ENCODE results near the gene CDK8.

CDK8 gene

GRCh38 chr13:26423629-26424028 is 169.7 kb downstream of the CDK8 start:
- Histone ChIP-seq H3K4me1 (ENCODE audit: control insufficient read depth, insufficient read depth, low read length, poor library complexity, severe bottlenecking) (no peaks in the 10 kb centered on the region), H3K27me3 (replicated peaks; ENCODE audit: control insufficient read depth, insufficient read depth, low read length, poor library complexity, severe bottlenecking) (peaks cover 3% of the 10 kb centered on the region), H3K9me3 (ENCODE audit: control insufficient read depth, low read length) (no peaks in the 10 kb centered on the region), H3K36me3 (ENCODE audit: control insufficient read depth, insufficient read depth, low read length) (no peaks in the 10 kb centered on the region), H3K4me3 (ENCODE audit: insufficient read depth, low read depth, low read length, poor library complexity, severe bottlenecking) (no peak overlapping the region), H3K27ac (ENCODE audit: insufficient read depth, low read length, poor library complexity, severe bottlenecking) (no peak overlapping the region)
- DNase-seq, result no peak

- Histone ChIP-seq H3K4me1 (ENCODE audit: control insufficient read depth, insufficient read depth, low read length, poor library complexity, severe bottlenecking) (no peaks in the 10 kb centered on the region), H3K36me3 (ENCODE audit: control insufficient read depth, insufficient read depth, low read length) (no peaks in the 10 kb centered on the region), H3K27ac (ENCODE audit: insufficient read depth, low read length, poor library complexity, severe bottlenecking) (no peak overlapping the region), H3K9me3 (ENCODE audit: control insufficient read depth, low read length) (no peaks in the 10 kb centered on the region), H3K4me3 (ENCODE audit: insufficient read depth, low read depth, low read length, poor library complexity, severe bottlenecking) (no peak overlapping the region), H3K27me3 (replicated peaks; ENCODE audit: control insufficient read depth, insufficient read depth, low read length, poor library complexity, severe bottlenecking) (peaks cover 3% of the 10 kb centered on the region)
- DNase-seq, result no peak
Observed at GRCh38 chr13:26424181-26424580, 170.3 kb downstream of the CDK8 start.

GRCh38 chr13:26425443-26426358 is 171.8 kb downstream of the CDK8 start:
- Histone ChIP-seq H3K9me3 (ENCODE audit: control insufficient read depth, low read length) (no peaks in the 10 kb centered on the region), H3K36me3 (ENCODE audit: control insufficient read depth, insufficient read depth, low read length) (no peaks in the 10 kb centered on the region), H3K4me3 (ENCODE audit: insufficient read depth, low read depth, low read length, poor library complexity, severe bottlenecking) (no peak overlapping the region), H3K27me3 (replicated peaks; ENCODE audit: control insufficient read depth, insufficient read depth, low read length, poor library complexity, severe bottlenecking) (peaks cover 3% of the 10 kb centered on the region), H3K27ac (ENCODE audit: insufficient read depth, low read length, poor library complexity, severe bottlenecking) (no peak overlapping the region), H3K4me1 (ENCODE audit: control insufficient read depth, insufficient read depth, low read length, poor library complexity, severe bottlenecking) (no peaks in the 10 kb centered on the region)
- DNase-seq, result no peak

- Histone ChIP-seq H3K9me3 (ENCODE audit: control insufficient read depth, low read length) (peaks cover 7% of the 10 kb centered on the region), H3K36me3 (ENCODE audit: control insufficient read depth, insufficient read depth, low read length) (no peaks in the 10 kb centered on the region), H3K4me3 (ENCODE audit: insufficient read depth, low read depth, low read length, poor library complexity, severe bottlenecking) (no peak overlapping the region), H3K27me3 (replicated peaks; ENCODE audit: control insufficient read depth, insufficient read depth, low read length, poor library complexity, severe bottlenecking) (no peaks in the 10 kb centered on the region), H3K27ac (ENCODE audit: insufficient read depth, low read length, poor library complexity, severe bottlenecking) (no peak overlapping the region), H3K4me1 (ENCODE audit: control insufficient read depth, insufficient read depth, low read length, poor library complexity, severe bottlenecking) (no peaks in the 10 kb centered on the region)
- no peak for DNase-seq
Observed at GRCh38 chr13:26433776-26434175, 179.8 kb downstream of the CDK8 start.

- Histone ChIP-seq H3K36me3 (ENCODE audit: control insufficient read depth, insufficient read depth, low read length) (no peaks in the 10 kb centered on the region), H3K27ac (ENCODE audit: insufficient read depth, low read length, poor library complexity, severe bottlenecking) (no peak overlapping the region), H3K4me1 (ENCODE audit: control insufficient read depth, insufficient read depth, low read length, poor library complexity, severe bottlenecking) (no peaks in the 10 kb centered on the region), H3K9me3 (ENCODE audit: control insufficient read depth, low read length) (peaks cover 7% of the 10 kb centered on the region), H3K4me3 (ENCODE audit: insufficient read depth, low read depth, low read length, poor library complexity, severe bottlenecking) (no peak overlapping the region), H3K27me3 (replicated peaks; ENCODE audit: control insufficient read depth, insufficient read depth, low read length, poor library complexity, severe bottlenecking) (no peaks in the 10 kb centered on the region)
- DNase-seq, result no peak
Observed at GRCh38 chr13:26435171-26435570, 181.2 kb downstream of the CDK8 start.

- Histone ChIP-seq H3K4me3 (ENCODE audit: insufficient read depth, low read depth, low read length, poor library complexity, severe bottlenecking) (no peak overlapping the region), H3K36me3 (ENCODE audit: control insufficient read depth, insufficient read depth, low read length) (no peaks in the 10 kb centered on the region), H3K9me3 (ENCODE audit: control insufficient read depth, low read length) (peaks cover 7% of the 10 kb centered on the region), H3K4me1 (ENCODE audit: control insufficient read depth, insufficient read depth, low read length, poor library complexity, severe bottlenecking) (no peaks in the 10 kb centered on the region), H3K27ac (ENCODE audit: insufficient read depth, low read length, poor library complexity, severe bottlenecking) (no peak overlapping the region), H3K27me3 (replicated peaks; ENCODE audit: control insufficient read depth, insufficient read depth, low read length, poor library complexity, severe bottlenecking) (no peaks in the 10 kb centered on the region)
- DNase-seq, result no peak
Observed at GRCh38 chr13:26435646-26436045, 181.7 kb downstream of the CDK8 start.

GRCh38 chr13:26436914-26437313 is 183.0 kb downstream of the CDK8 start:
- Histone ChIP-seq H3K9me3 (ENCODE audit: control insufficient read depth, low read length) (peaks cover 7% of the 10 kb centered on the region), H3K4me1 (ENCODE audit: control insufficient read depth, insufficient read depth, low read length, poor library complexity, severe bottlenecking) (no peaks in the 10 kb centered on the region), H3K27ac (ENCODE audit: insufficient read depth, low read length, poor library complexity, severe bottlenecking) (no peak overlapping the region), H3K36me3 (ENCODE audit: control insufficient read depth, insufficient read depth, low read length) (no peaks in the 10 kb centered on the region), H3K4me3 (ENCODE audit: insufficient read depth, low read depth, low read length, poor library complexity, severe bottlenecking) (no peak overlapping the region), H3K27me3 (replicated peaks; ENCODE audit: control insufficient read depth, insufficient read depth, low read length, poor library complexity, severe bottlenecking) (no peaks in the 10 kb centered on the region)
- no peak for DNase-seq

GRCh38 chr13:26440111-26440510 is 186.2 kb downstream of the CDK8 start:
- no peak overlapping the region for H3K27ac ChIP-seq (ENCODE audit: insufficient read depth, low read length, poor library complexity, severe bottlenecking)
- DNase-seq, result no peak
- no peaks in the 10 kb centered on the region for H3K36me3 ChIP-seq (ENCODE audit: control insufficient read depth, insufficient read depth, low read length)
- H3K27me3 ChIP-seq (replicated peaks; ENCODE audit: control insufficient read depth, insufficient read depth, low read length, poor library complexity, severe bottlenecking), result no peaks in the 10 kb centered on the region
- H3K9me3 ChIP-seq (ENCODE audit: control insufficient read depth, low read length), result peaks cover 7% of the 10 kb centered on the region
- H3K4me1 ChIP-seq (ENCODE audit: control insufficient read depth, insufficient read depth, low read length, poor library complexity, severe bottlenecking), result no peaks in the 10 kb centered on the region
- no peak overlapping the region for H3K4me3 ChIP-seq (ENCODE audit: insufficient read depth, low read depth, low read length, poor library complexity, severe bottlenecking)

GRCh38 chr13:26441476-26441875 is 187.5 kb downstream of the CDK8 start:
- H3K27me3 ChIP-seq (replicated peaks; ENCODE audit: control insufficient read depth, insufficient read depth, low read length, poor library complexity, severe bottlenecking), result no peaks in the 10 kb centered on the region
- H3K4me1 ChIP-seq (ENCODE audit: control insufficient read depth, insufficient read depth, low read length, poor library complexity, severe bottlenecking), result no peaks in the 10 kb centered on the region
- H3K36me3 ChIP-seq (ENCODE audit: control insufficient read depth, insufficient read depth, low read length), result no peaks in the 10 kb centered on the region
- DNase-seq, result no peak
- H3K27ac ChIP-seq (ENCODE audit: insufficient read depth, low read length, poor library complexity, severe bottlenecking), result no peak overlapping the region
- H3K9me3 ChIP-seq (ENCODE audit: control insufficient read depth, low read length), result peaks cover 7% of the 10 kb centered on the region
- H3K4me3 ChIP-seq (ENCODE audit: insufficient read depth, low read depth, low read length, poor library complexity, severe bottlenecking), result no peak overlapping the region

- no peak overlapping the region for H3K27ac ChIP-seq (ENCODE audit: insufficient read depth, low read length, poor library complexity, severe bottlenecking)
- DNase-seq, result no peak
- H3K4me3 ChIP-seq (ENCODE audit: insufficient read depth, low read depth, low read length, poor library complexity, severe bottlenecking), result no peak overlapping the region
- H3K27me3 ChIP-seq (replicated peaks; ENCODE audit: control insufficient read depth, insufficient read depth, low read length, poor library complexity, severe bottlenecking), result no peaks in the 10 kb centered on the region
- H3K36me3 ChIP-seq (ENCODE audit: control insufficient read depth, insufficient read depth, low read length), result no peaks in the 10 kb centered on the region
- H3K9me3 ChIP-seq (ENCODE audit: control insufficient read depth, low read length), result no peaks in the 10 kb centered on the region
- H3K4me1 ChIP-seq (ENCODE audit: control insufficient read depth, insufficient read depth, low read length, poor library complexity, severe bottlenecking), result no peaks in the 10 kb centered on the region
Observed at GRCh38 chr13:26442541-26442940, 188.6 kb downstream of the CDK8 start.
